Fibroblast of mammary gland (primary cell): ENCODE measurements around the gene ESRRA.

Experiments
- DNase-seq: peaks from one replicate; pipeline ENCODE4 v3.0.0-alpha.2; 2010; ENCODE audit warnings: low read depth
- H3K4me3 ChIP-seq: 2 replicates; pipeline ENCODE4 v1.5.1; 2011; ENCODE audit warnings: low read depth, mild to moderate bottlenecking, low read length, moderate library complexity; ENCODE audit not compliant: control insufficient read depth
- CTCF ChIP-seq: conservative IDR thresholded peaks from 2 replicates; pipeline ENCODE4 v1.5.1; 2011; ENCODE audit warnings: low read depth, low read length, inconsistent platforms; ENCODE audit not compliant: control insufficient read depth, insufficient read depth

ESRRA gene

DNA sequence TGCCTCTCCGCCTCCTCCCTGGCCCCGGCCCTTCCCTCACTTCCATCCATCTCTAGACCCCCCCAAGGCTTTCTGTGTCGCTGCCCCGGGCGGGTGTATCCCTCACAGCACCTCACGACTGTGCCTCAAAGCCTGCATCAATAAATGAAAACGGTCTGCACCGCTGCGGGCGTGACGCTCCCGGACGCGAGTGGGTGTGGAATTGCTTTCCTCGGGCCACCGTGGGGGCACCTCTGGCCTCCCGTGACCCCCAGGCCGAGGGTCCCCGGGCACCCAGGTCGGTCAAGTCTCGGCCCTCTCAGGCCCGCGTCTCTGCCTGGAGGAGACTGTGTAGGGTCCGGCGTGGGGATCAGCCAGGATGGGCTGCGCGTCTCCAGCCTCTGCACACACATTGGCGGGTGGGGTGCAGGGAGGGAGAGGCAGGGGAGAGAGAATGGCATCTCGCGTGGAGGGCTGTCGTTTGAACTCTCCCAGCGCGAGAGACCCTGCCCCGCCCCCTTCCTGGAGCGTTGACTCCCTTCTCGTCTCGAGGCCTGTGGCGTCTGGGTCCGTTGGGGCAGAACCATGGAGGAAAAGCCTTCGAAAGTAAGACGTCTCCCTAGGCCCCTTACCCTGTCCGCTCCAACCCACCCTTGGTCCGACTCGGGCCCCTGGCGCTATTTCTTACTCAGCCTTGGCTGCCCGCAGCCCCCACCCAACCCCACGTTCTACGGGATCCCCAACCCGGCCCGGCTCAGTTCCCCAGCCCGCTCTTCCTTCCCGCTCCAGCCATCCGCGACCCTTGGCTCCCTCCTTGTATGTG is 5.3 kb upstream of the ESRRA start, which contains the start of gene CATSPERZ:
Gene CATSPERZ, plus strand, starts transcription at position 512 of the 802 bp plus-strand sequence. Its CDS starts 53 bp downstream, at position 565.
- no peak for DNase-seq
- H3K4me3 ChIP-seq, result peak within 1 kb of the TSS; percentile 21
- TF ChIP-seq CTCF, result no peak

DNA sequence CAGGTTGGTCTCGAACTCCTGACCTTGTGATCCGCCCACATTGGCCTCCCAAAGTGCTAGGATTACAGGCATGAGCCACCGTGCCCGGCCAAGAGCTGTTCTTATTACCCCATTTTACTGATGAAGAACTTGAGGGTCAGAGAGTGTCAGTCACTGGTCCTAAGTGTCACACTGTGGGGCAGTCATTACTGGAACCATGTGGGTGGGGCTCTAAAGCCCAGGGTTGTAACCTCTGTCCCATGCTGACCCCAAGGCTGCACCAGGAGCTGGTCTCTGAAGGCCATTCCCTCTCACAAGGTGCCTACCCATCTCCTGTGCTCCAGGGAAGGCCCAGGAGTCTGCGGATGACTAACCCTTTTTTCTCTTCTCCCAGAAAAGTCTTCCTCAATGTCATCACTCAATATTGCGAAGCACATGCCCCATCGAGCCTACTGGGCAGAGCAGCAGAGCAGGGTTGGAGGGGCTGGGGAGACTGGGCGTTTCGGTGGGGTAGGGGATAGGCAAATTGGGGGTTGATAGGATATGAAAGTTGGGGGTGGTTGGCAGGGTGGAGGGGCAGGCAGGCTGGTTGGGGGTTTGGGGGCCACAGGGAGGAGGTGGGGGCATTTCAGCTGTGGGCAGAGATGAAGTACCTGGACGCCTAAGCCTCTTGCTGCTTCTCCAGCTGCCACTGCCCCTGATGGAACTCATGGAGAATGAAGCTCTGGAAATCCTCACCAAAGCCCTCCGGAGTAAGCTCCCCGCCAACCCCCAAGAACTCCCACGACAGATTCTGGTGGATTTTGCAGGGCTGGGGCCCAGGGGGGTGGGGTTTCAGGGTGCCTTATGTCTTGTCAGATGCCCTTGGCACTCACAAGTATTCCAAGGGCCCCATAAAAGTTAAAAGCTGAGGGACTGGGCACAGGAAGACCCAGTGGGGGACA is 2.0 kb upstream of the ESRRA start:
- DNase-seq, result no peak
- no peak for TF ChIP-seq CTCF
- H3K4me3 ChIP-seq, result no peak overlapping the region

GRCh38 chr11:64304032-64304315 is 1.4 kb upstream of the ESRRA start:
- TF ChIP-seq CTCF, result no peak
- H3K4me3 ChIP-seq, result peak overlapping the region; percentile 59
- no peak for DNase-seq

- DNase-seq, result peak; percentile 89
- peak overlapping the region; percentile 59 for H3K4me3 ChIP-seq
- TF ChIP-seq CTCF, result peak; percentile 86
Measured at GRCh38 chr11:64304316-64305072, 830 bp upstream of the ESRRA start.

- no peak for TF ChIP-seq CTCF
- no peak for DNase-seq
- H3K4me3 ChIP-seq, result peak overlapping the region; percentile 68
Measured at GRCh38 chr11:64305691-64306562, 603 bp downstream of the ESRRA start.

DNA sequence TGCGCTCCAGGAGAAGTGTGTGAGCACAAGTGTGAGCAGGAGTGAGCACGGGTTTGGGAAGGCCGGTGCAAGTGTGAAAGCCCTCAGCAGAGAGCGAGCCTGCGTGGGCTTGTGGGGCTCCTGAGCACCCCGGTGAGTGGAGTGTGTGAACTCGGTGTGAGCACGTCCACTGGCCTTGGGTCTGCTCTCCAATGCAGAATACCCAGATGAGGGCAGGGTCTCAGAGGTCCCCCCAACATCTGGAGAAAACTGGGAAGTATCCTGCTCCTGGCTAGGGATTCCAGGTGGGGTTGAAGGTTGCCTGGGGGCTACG is 1.2 kb downstream of the ESRRA start:
- peak overlapping the region; percentile 68 for H3K4me3 ChIP-seq
- TF ChIP-seq CTCF, result no peak
- DNase-seq, result no peak
